HepG2 (cell line): Measurements from ENCODE around the gene QDPR. TPM values are rescaled to one million over a fixed set of nuclear protein-coding genes. Genes with fewer than 3 reads are reported as not detected.

Experiments
- FOXA1 ChIP-seq, 2 experiments: fragments of 450-650 bp in 1 of 2; sonication (generic) in 1 of 2; formaldehyde crosslinking in 1 of 2; IDR thresholded peaks; 2 replicates each; pipeline versions ENCODE4 v1.4.0 to v1.6.1; 2016 to 2020; ENCODE audit warnings: missing genetic modification reagents in 1 of 2
- HIVEP1 ChIP-seq: sonication (generic); formaldehyde crosslinking; IDR thresholded peaks from 2 replicates; pipeline ENCODE4 v1.4.0; 2020; ENCODE audit warnings: mild to moderate bottlenecking, missing genetic modification reagents
- HMGA1 ChIP-seq: sonication (generic); formaldehyde crosslinking; conservative IDR thresholded peaks from 2 replicates; pipeline ENCODE4 v1.4.0; 2020; ENCODE audit warnings: missing genetic modification reagents
- MEIS1 ChIP-seq: sonication (generic); formaldehyde crosslinking; IDR thresholded peaks from 2 replicates; pipeline ENCODE4 v1.9.0; 2021; ENCODE audit warnings: mild to moderate bottlenecking, missing genetic modification reagents, moderate library complexity, borderline replicate concordance
- PHF21A ChIP-seq: sonication (generic); formaldehyde crosslinking; IDR thresholded peaks from 2 replicates; pipeline ENCODE4 v1.5.0; 2020; ENCODE audit warnings: mild to moderate bottlenecking, missing genetic modification reagents
- POLR2AphosphoS2 ChIP-seq: IDR thresholded peaks from 2 replicates; pipeline ENCODE4 v1.6.1; 2011; ENCODE audit warnings: low read depth, low read length, improper control_type of control experiment
- SP4 ChIP-seq: sonication (generic); formaldehyde crosslinking; IDR thresholded peaks from 2 replicates; pipeline ENCODE4 v1.8.1; 2023; ENCODE audit warnings: mild to moderate bottlenecking, missing genetic modification reagents
- TBL1XR1 ChIP-seq: fragments of 150-350 bp; IDR thresholded peaks from 2 replicates; pipeline ENCODE4 v1.6.1; 2014; ENCODE audit warnings: borderline replicate concordance, low read length; ENCODE audit not compliant: partially characterized antibody
- XRCC5 ChIP-seq: fragments of 200-400 bp; formaldehyde crosslinking; optimal IDR thresholded peaks from 2 replicates; pipeline ENCODE3; 2017; ENCODE audit warnings: mild to moderate bottlenecking, low read length
- ZNF207 ChIP-seq: fragments of 450-650 bp; IDR thresholded peaks from 2 replicates; pipeline ENCODE4 v1.6.1; 2016; ENCODE audit warnings: antibody characterized with exemption, borderline replicate concordance
- ZNF460 ChIP-seq: sonication (generic); formaldehyde crosslinking; IDR thresholded peaks from 2 replicates; pipeline ENCODE4 v1.5.1; 2020; ENCODE audit warnings: missing genetic modification reagents, mild to moderate bottlenecking, borderline replicate concordance
- ZNF556 ChIP-seq: sonication (generic); formaldehyde crosslinking; IDR thresholded peaks from 2 replicates; pipeline ENCODE4 v1.4.0; 2020; ENCODE audit warnings: mild to moderate bottlenecking, missing genetic modification reagents, borderline replicate concordance
- ZNF605 ChIP-seq: sonication (generic); formaldehyde crosslinking; IDR thresholded peaks from 2 replicates; pipeline ENCODE4 v1.8.0; 2022; ENCODE audit warnings: mild to moderate bottlenecking, missing genetic modification reagents
- ZNF674 ChIP-seq: sonication (generic); formaldehyde crosslinking; IDR thresholded peaks from 2 replicates; pipeline ENCODE4 v1.5.0; 2020; ENCODE audit warnings: low read depth, mild to moderate bottlenecking, missing genetic modification reagents
- ZSCAN30 ChIP-seq: sonication (generic); formaldehyde crosslinking; IDR thresholded peaks from 2 replicates; pipeline ENCODE4 v1.5.0; 2020; ENCODE audit warnings: mild to moderate bottlenecking, missing genetic modification reagents
- polyA plus RNA-seq, 8 experiments: library from polyadenylated mRNA; depleted of rRNA in 3 of 8; stranded (reverse) in 7 of 8; unstranded in 1 of 8; fragments of >200 nt; fragmentation: Illumina TruSeq in 4 of 8; extraction: Trizol in 4 of 8; gene quantifications; 2 replicates each; pipeline versions ENCODE4 v1.2.1 to v1.2.3, GENCODE V29; 2011 to 2016; ENCODE audit warnings: low read depth in 4 of 8, missing spikeins in 1 of 8, mixed read lengths in 1 of 8; ENCODE audit not compliant: insufficient read depth in 1 of 8
- total RNA-seq, 5 experiments: library from RNA; depleted of rRNA; stranded (reverse); fragments of >200 nt; fragmentation: Illumina TruSeq; extraction: Trizol; gene quantifications; 2 replicates each; pipeline ENCODE4 v1.2.3, GENCODE V29; 2016; ENCODE audit warnings: low read depth in 1 of 5
- TF ChIP-seq, protein P1 (sequence below): sonication (generic); formaldehyde crosslinking; IDR thresholded peaks from 2 replicates; pipeline ENCODE4 v1.4.0; 2020; ENCODE audit warnings: missing genetic modification reagents, borderline replicate concordance
- TF ChIP-seq, protein P2 (sequence below): sonication (generic); formaldehyde crosslinking; IDR thresholded peaks from 2 replicates; pipeline ENCODE4 v1.5.0; 2020; ENCODE audit warnings: mild to moderate bottlenecking, missing genetic modification reagents
- TF ChIP-seq, protein P3 (sequence below): sonication (generic); formaldehyde crosslinking; IDR thresholded peaks from 2 replicates; pipeline ENCODE4 v1.5.0; 2020; ENCODE audit warnings: missing genetic modification reagents
- TF ChIP-seq, protein P4 (sequence below): sonication (generic); formaldehyde crosslinking; IDR thresholded peaks from 2 replicates; pipeline ENCODE4 v1.4.0; 2020; ENCODE audit warnings: low read depth, mild to moderate bottlenecking, missing genetic modification reagents
- TF ChIP-seq, protein P5 (sequence below): sonication (generic); formaldehyde crosslinking; IDR thresholded peaks from 2 replicates; pipeline ENCODE4 v1.9.0; 2022; ENCODE audit warnings: missing genetic modification reagents, mild to moderate bottlenecking, borderline replicate concordance

QDPR gene
- total and polyA plus RNA-seq, 2 of the 13 experiments (the other 11 are each of a cell fraction or from before 2014, with no cell fraction given) = 9.9 to 95.5 TPM

DNA sequence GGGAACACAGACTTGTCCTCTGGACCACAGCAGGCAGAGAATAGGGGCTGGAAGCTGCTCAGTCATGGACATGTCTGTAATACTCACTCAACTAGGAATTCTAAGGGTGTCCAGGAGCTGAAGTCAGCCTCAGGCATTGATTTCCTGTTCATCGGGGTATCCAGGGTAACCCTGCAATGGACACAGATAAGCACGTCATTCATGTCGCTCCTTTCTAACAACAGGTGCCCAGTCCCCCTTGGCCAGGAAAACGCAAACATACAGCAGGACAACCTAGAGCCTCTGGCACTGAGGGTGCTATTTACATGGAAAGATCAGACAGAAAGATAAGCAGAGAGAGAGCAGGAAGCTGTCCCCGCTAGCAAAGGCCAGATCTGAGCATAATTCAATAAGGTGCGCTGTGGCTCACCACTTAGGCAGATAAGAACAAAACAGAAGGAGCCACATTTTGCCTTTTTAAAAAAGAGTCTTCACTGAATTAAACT lies 21.3 kb downstream of the QDPR start (continued):
- TF ChIP-seq, protein P1, sequence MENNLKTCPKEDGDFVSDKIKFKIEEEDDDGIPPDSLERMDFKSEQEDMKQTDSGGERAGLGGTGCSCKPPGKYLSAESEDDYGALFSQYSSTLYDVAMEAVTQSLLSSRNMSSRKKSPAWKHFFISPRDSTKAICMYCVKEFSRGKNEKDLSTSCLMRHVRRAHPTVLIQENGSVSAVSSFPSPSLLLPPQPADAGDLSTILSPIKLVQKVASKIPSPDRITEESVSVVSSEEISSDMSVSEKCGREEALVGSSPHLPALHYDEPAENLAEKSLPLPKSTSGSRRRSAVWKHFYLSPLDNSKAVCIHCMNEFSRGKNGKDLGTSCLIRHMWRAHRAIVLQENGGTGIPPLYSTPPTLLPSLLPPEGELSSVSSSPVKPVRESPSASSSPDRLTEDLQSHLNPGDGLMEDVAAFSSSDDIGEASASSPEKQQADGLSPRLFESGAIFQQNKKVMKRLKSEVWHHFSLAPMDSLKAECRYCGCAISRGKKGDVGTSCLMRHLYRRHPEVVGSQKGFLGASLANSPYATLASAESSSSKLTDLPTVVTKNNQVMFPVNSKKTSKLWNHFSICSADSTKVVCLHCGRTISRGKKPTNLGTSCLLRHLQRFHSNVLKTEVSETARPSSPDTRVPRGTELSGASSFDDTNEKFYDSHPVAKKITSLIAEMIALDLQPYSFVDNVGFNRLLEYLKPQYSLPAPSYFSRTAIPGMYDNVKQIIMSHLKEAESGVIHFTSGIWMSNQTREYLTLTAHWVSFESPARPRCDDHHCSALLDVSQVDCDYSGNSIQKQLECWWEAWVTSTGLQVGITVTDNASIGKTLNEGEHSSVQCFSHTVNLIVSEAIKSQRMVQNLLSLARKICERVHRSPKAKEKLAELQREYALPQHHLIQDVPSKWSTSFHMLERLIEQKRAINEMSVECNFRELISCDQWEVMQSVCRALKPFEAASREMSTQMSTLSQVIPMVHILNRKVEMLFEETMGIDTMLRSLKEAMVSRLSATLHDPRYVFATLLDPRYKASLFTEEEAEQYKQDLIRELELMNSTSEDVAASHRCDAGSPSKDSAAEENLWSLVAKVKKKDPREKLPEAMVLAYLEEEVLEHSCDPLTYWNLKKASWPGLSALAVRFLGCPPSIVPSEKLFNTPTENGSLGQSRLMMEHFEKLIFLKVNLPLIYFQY (CRISPR knock-in tag) = no peak
- TF ChIP-seq FOXA1 (IDR thresholded peaks at IDR 0.05) (no peak; the same call in 1 of the 2 replicates), FOXA1 (CRISPR knock-in tag; IDR thresholded peaks at IDR 0.05) (peak; percentile 94), MEIS1 (CRISPR knock-in tag) (no peak), XRCC5 (peak; percentile 38), HIVEP1 (no peak), ZNF674 (no peak), POLR2AphosphoS2 (no peak), ZNF207 (no peak), ZNF605 (CRISPR knock-in tag) (no peak), SP4 (no peak), PHF21A (CRISPR knock-in tag) (peak; percentile 90; the same call in 1 of the 2 replicates), ZSCAN30 (CRISPR knock-in tag) (no peak), HMGA1 (CRISPR knock-in tag) (no peak), ZNF460 (no peak), TBL1XR1 (no peak), ZNF556 (CRISPR knock-in tag) (no peak; the same call in 1 of the 2 replicates)
- TF ChIP-seq, protein P2, sequence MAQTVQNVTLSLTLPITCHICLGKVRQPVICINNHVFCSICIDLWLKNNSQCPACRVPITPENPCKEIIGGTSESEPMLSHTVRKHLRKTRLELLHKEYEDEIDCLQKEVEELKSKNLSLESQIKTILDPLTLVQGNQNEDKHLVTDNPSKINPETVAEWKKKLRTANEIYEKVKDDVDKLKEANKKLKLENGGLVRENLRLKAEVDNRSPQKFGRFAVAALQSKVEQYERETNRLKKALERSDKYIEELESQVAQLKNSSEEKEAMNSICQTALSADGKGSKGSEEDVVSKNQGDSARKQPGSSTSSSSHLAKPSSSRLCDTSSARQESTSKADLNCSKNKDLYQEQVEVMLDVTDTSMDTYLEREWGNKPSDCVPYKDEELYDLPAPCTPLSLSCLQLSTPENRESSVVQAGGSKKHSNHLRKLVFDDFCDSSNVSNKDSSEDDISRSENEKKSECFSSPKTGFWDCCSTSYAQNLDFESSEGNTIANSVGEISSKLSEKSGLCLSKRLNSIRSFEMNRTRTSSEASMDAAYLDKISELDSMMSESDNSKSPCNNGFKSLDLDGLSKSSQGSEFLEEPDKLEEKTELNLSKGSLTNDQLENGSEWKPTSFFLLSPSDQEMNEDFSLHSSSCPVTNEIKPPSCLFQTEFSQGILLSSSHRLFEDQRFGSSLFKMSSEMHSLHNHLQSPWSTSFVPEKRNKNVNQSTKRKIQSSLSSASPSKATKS (CRISPR knock-in tag) = no peak
- TF ChIP-seq, protein P3, sequence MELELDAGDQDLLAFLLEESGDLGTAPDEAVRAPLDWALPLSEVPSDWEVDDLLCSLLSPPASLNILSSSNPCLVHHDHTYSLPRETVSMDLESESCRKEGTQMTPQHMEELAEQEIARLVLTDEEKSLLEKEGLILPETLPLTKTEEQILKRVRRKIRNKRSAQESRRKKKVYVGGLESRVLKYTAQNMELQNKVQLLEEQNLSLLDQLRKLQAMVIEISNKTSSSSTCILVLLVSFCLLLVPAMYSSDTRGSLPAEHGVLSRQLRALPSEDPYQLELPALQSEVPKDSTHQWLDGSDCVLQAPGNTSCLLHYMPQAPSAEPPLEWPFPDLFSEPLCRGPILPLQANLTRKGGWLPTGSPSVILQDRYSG (CRISPR knock-in tag) = no peak
- TF ChIP-seq, protein P4, sequence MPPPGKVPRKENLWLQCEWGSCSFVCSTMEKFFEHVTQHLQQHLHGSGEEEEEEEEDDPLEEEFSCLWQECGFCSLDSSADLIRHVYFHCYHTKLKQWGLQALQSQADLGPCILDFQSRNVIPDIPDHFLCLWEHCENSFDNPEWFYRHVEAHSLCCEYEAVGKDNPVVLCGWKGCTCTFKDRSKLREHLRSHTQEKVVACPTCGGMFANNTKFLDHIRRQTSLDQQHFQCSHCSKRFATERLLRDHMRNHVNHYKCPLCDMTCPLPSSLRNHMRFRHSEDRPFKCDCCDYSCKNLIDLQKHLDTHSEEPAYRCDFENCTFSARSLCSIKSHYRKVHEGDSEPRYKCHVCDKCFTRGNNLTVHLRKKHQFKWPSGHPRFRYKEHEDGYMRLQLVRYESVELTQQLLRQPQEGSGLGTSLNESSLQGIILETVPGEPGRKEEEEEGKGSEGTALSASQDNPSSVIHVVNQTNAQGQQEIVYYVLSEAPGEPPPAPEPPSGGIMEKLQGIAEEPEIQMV (CRISPR knock-in tag) = no peak
- TF ChIP-seq, protein P5, sequence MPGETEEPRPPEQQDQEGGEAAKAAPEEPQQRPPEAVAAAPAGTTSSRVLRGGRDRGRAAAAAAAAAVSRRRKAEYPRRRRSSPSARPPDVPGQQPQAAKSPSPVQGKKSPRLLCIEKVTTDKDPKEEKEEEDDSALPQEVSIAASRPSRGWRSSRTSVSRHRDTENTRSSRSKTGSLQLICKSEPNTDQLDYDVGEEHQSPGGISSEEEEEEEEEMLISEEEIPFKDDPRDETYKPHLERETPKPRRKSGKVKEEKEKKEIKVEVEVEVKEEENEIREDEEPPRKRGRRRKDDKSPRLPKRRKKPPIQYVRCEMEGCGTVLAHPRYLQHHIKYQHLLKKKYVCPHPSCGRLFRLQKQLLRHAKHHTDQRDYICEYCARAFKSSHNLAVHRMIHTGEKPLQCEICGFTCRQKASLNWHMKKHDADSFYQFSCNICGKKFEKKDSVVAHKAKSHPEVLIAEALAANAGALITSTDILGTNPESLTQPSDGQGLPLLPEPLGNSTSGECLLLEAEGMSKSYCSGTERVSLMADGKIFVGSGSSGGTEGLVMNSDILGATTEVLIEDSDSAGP = no peak
